HK-2 (cell line): ENCODE measurements around the gene DRC7.
"Not testable (repeated sequence)": the region's sequence is repeated elsewhere in the genome, so short reads cannot be mapped to it uniquely, and the experiment has no call there.

Experiments used
- DNase-seq: peaks from one replicate; pipeline ENCODE4 v3.0.0-alpha.2; 2018; ENCODE audit not compliant: unreplicated experiment

The DRC7 gene

DNA sequence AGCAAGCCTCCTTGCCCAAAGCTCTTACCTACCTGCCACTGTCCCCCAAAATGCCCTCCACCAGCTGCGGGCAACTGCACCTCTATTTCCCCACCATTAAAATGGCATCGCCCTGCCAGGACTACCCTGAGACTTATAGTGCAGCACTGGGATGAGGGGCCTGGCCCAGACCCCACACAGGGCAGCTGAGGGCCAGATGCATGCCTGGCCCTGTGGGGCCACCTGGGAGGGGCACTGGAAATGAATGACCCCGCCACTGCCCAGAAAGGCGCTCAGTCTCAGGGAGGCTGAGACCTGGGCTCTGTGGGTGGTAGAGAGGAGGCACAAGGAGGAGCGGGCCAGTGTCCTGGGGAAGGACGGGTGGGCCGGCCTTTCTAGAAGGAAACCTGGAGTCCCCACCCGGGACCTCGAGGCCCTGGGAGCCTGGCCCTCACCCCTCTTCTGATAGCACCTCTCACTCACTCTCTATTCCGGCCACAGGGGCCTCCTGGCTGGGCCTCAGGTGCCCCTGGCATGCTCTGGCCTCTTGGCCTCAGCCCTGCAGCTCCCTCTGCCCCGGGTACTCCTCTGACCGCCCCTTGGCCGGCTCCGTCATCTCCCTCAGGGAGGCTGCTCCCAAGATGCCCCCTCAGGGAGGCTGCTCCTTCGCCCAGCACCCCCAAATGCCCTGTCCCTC lies 67.9 kb downstream of the DRC7 start:
- no peak for DNase-seq

DNA sequence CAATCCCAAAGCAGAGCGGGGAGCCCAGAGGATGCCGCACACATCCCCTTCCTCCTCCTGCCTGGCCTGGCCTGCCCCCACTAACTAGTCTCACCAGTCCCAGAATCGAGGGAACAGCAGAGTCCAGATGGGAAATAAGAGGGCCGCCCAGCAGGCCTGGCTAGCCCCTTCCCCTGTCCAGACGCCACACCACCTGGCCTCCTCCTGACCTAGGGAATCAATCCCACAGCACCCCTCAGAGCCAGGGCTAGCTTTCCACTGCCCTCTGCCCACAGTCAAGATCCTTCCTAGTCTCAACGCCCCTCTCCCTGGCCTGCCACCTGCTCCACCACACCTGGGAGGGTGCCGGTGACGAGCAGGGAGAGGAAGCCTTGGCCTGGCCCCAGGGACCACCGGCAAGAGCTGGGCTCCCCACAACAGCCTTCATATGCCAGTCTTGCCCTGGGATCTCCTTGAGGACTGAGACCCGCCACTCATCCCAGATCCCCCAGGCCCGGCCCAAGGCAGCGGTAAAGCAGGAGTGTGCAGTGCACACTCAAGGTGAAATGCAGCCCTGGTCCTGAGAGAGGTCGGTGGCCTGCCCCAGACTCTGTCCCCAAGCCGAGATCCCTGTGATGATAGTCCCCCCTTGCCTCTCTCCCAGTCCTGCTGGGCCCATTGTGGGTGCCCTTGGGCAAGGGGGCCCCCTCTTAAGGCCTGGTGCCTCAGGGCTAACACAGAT lies 68.8 kb downstream of the DRC7 start:
- DNase-seq, result no peak

- no peak for DNase-seq
Measured at GRCh38 chr16:57764006-57764340, 69.4 kb downstream of the DRC7 start.

DNA sequence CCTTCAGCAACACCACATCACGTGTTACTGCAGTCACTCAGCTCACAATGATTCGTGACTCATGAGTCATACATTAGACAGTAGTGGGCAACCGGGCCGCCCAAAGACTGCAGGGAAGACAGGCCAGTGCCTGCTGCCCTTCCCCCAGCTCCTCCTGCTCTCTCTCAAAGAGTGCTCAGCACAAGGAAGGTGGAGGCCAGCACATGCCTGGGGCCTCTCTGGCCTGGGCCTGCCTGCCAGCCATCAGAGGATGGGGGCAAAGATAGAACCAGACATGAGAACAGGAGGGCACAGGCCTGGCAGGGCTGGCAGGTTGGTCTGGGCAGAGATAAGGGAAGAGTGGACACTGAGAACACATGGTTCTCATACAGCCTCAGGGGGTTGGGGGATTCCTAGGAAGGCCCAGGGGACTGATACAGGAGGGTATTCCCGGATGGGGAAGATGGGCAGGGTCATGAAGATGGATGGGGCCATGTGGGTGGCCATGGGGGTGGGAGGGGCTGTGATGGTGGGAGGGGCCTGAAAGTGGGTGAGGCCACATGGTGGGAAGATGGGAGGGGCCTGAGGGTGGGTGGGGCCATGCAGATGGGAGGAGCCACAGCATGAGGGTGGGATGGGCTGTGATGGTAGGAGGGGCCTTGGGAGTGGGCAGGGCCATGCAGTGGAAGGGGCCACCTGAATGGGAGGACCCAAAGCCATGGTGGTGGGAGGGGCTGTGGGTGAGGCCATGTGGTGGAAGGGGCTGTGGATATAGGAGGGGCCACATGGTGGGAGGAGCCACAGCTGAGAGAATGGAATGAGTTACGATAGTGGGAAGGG lies 69.9 kb downstream of the DRC7 start:
- DNase-seq, result peak; percentile 94

- DNase-seq, result no peak
Measured at GRCh38 chr16:57765160-57765728, 70.6 kb downstream of the DRC7 start.

- DNase-seq, result no peak
Measured at GRCh38 chr16:57766714-57767348, 72.2 kb downstream of the DRC7 start.

DNA sequence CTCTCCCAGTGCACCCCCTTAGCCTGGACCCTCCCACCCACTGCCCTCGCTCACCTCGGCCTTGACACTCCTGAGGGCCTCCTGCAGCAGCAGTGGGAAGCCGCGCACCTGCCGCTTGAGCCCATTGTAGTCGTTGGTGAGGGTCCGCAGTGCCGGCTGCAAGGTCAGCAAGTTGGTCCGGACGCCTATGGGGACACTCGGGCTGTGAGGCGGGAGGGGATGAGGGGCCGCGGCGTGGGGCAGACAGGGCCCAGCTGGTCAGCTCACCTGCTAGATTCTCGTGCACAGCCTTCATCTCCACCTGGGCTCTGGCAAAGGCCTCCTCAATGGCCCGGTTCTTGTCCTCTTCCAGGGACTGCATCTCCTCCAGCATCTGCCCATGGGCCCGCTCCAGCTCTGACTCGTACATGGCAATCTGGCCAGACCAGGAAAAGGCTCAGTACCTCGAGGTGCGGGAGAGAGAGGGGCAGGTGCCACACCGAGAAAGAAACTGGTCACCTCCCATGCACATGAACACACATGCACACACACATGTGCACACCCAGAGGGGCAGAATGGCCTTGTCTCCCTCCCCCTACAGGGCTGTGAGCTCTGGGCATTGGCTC lies 75.0 kb downstream of the DRC7 start:
- DNase-seq, result no peak

- no peak for DNase-seq
Measured at GRCh38 chr16:57770361-57770760, 75.8 kb downstream of the DRC7 start.

- no peak for DNase-seq
Measured at GRCh38 chr16:57771141-57771785, 76.7 kb downstream of the DRC7 start.

DNA sequence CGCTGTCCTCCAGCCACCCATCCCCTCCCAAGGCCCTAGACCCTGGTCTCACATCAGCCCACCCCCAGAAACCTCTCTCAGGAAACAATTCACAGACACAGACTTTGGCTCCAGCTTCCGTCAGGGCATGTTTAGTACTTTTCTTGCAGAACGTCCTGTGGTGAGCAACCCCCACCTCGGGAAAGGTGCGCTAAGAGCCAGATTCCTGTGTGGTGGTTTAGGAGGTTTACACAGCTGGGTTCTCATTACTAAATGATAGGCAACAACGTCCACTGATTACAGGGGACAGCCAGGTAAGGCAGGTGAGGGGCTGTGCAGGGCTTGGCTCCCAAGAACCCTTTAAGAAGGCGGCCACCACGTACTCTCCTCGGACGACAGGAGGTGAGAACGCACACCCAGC lies 78.4 kb downstream of the DRC7 start:
- DNase-seq, result no peak

- DNase-seq, result peak; percentile 51
Measured at GRCh38 chr16:57773655-57774295, 79.2 kb downstream of the DRC7 start.

DNA sequence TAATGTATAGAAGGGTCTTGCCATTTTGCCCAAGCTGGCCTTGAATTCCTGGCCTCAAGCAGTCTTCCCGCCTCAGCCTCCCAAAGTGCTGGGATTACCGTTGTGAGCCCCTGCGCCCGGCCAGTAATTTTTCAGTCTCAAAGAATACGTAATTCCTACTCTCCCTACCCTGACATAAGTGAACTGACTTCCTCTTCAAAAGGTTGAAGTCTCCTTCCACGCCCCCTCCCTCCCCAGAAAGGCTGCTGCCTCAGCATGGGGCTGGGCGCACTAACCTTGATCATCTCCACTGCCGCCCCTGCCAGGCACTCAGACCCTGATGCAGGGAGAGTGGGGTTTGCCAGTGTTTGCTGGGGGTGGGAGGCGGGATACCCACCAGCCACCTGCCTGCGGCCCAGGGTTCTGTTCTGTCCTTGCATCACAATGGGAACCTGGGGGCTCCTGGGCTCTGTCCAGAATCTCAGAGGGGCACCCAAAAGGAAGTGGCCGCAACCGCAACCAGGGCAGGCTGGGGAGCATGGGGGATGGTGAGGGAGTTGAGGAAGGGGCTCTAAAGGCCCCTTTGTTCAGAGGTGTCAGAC lies 80.2 kb downstream of the DRC7 start:
- DNase-seq, result no peak

GRCh38 chr16:57775661-57776469 lies 81.3 kb downstream of the DRC7 start:
- DNase-seq, result no peak

GRCh38 chr16:57778658-57779057 lies 84.1 kb downstream of the DRC7 start:
- no peak for DNase-seq

DNA sequence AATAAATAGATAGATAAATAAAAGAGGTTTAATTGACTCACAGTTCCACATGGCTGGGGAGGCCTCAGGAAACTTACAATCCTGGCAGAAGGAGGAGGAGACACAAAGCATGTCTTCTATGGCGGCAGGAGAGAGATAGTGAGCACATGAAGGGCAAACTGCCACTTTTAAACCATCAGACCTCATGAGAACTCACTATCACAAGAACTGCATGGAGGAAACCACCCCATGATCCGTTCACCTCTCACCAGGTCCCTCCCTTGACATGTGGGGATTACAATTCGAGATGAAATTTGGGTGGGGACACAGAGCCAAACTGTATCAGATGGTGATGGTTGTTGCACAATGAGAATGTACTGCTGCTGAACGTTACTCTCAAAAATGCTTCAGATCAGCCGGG lies 85.2 kb downstream of the DRC7 start:
- not testable (repeated sequence) for DNase-seq

DNA sequence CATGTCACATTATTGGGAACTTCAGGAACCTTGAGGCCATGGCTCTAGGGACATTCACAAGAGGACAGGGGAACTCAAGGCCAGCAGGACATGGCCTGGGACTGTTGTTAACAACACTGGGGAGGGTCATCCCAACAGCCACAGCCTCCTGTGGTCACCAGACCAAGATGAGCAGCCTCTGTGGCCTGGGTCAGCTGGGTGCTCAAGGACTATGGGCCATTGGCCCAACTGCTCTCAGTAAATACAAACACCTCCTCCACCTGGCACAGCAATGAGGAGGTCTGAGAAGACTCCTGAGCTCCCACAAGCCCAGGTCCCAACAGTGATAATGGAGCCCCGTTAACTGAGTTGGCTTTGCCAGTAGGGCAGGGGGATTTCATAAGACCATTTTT lies 86.7 kb downstream of the DRC7 start:
- no peak for DNase-seq
